Stimulated activated naive CD8-positive, alpha-beta T cell treated with anti-CD3 and anti-CD28 coated beads, Interleukin-15, Interleukin-2, amounts not matched to agents 100 ng/mL and 50 ng/mL, for 24 hours (primary cell): Measurements from ENCODE around the gene TAS1R2.

Experiments
- H3K27ac Mint-ChIP-seq: one replicate; pipeline ENCODE4 v1.8.0; 2021; ENCODE audit warnings: mild to moderate bottlenecking, mixed read lengths
- H3K27me3 Mint-ChIP-seq: one replicate; pipeline ENCODE4 v1.8.0; 2021; ENCODE audit warnings: mixed read lengths
- H3K36me3 Mint-ChIP-seq: one replicate; pipeline ENCODE4 v1.8.0; 2021; ENCODE audit warnings: low read depth, mixed read lengths
- H3K4me1 Mint-ChIP-seq: one replicate; pipeline ENCODE4 v1.8.0; 2021; ENCODE audit warnings: low read depth, mixed read lengths
- H3K4me3 Mint-ChIP-seq: one replicate; pipeline ENCODE4 v1.8.0; 2021; ENCODE audit warnings: mild to moderate bottlenecking, mixed read lengths
- H3K9me3 Mint-ChIP-seq: one replicate; pipeline ENCODE4 v1.8.0; 2021; ENCODE audit warnings: mixed read lengths

TAS1R2 gene

GRCh38 chr1:18809953-18810899 is 49.2 kb downstream of the TAS1R2 start:
- Mint-ChIP-seq H3K4me1 (no peaks in the 10 kb centered on the region), H3K36me3 (no peaks in the 10 kb centered on the region), H3K27ac (no peak overlapping the region), H3K9me3 (no peaks in the 10 kb centered on the region), H3K4me3 (no peak overlapping the region), H3K27me3 (peaks cover 8% of the 10 kb centered on the region)

GRCh38 chr1:18808550-18808949 is 50.9 kb downstream of the TAS1R2 start:
- no peak overlapping the region for H3K27ac Mint-ChIP-seq
- no peak overlapping the region for H3K4me3 Mint-ChIP-seq
- no peaks in the 10 kb centered on the region for H3K4me1 Mint-ChIP-seq
- H3K27me3 Mint-ChIP-seq, result peaks cover 12% of the 10 kb centered on the region
- H3K36me3 Mint-ChIP-seq, result no peaks in the 10 kb centered on the region
- H3K9me3 Mint-ChIP-seq, result no peaks in the 10 kb centered on the region

- Mint-ChIP-seq H3K36me3 (no peaks in the 10 kb centered on the region), H3K4me1 (no peaks in the 10 kb centered on the region), H3K27me3 (peaks cover 10% of the 10 kb centered on the region), H3K27ac (no peak overlapping the region), H3K4me3 (no peak overlapping the region), H3K9me3 (no peaks in the 10 kb centered on the region)
Measured at GRCh38 chr1:18807334-18808063, 52.0 kb downstream of the TAS1R2 start.

GRCh38 chr1:18805925-18806849 is 53.3 kb downstream of the TAS1R2 start:
- Mint-ChIP-seq H3K4me3 (no peak overlapping the region), H3K9me3 (no peaks in the 10 kb centered on the region), H3K4me1 (no peaks in the 10 kb centered on the region), H3K27ac (no peak overlapping the region), H3K27me3 (peaks cover 8% of the 10 kb centered on the region), H3K36me3 (no peaks in the 10 kb centered on the region)

GRCh38 chr1:18805150-18805879 is 54.1 kb downstream of the TAS1R2 start:
- H3K27me3 Mint-ChIP-seq, result peaks cover 8% of the 10 kb centered on the region
- no peaks in the 10 kb centered on the region for H3K9me3 Mint-ChIP-seq
- no peaks in the 10 kb centered on the region for H3K36me3 Mint-ChIP-seq
- H3K27ac Mint-ChIP-seq, result no peak overlapping the region
- H3K4me1 Mint-ChIP-seq, result no peaks in the 10 kb centered on the region
- H3K4me3 Mint-ChIP-seq, result no peak overlapping the region

- H3K4me3 Mint-ChIP-seq, result no peak overlapping the region
- H3K27me3 Mint-ChIP-seq, result peaks cover 8% of the 10 kb centered on the region
- no peaks in the 10 kb centered on the region for H3K9me3 Mint-ChIP-seq
Measured at GRCh38 chr1:18803851-18804250, 55.6 kb downstream of the TAS1R2 start.

GRCh38 chr1:18803151-18803791 is 56.2 kb downstream of the TAS1R2 start:
- Mint-ChIP-seq H3K4me1 (no peaks in the 10 kb centered on the region), H3K9me3 (no peaks in the 10 kb centered on the region), H3K27me3 (peaks cover 7% of the 10 kb centered on the region), H3K27ac (no peak overlapping the region), H3K36me3 (no peaks in the 10 kb centered on the region), H3K4me3 (no peak overlapping the region)

More at GRCh38 chr1:18803851-18804250, 55.6 kb downstream of the TAS1R2 start:
- no peak overlapping the region for H3K27ac Mint-ChIP-seq
- H3K36me3 Mint-ChIP-seq, result no peaks in the 10 kb centered on the region
- no peaks in the 10 kb centered on the region for H3K4me1 Mint-ChIP-seq

- Mint-ChIP-seq H3K27me3 (peaks cover 5% of the 10 kb centered on the region), H3K36me3 (no peaks in the 10 kb centered on the region), H3K4me3 (no peak overlapping the region), H3K9me3 (no peaks in the 10 kb centered on the region), H3K4me1 (no peaks in the 10 kb centered on the region), H3K27ac (no peak overlapping the region)
Measured at GRCh38 chr1:18802231-18802630, 57.2 kb downstream of the TAS1R2 start.

- Mint-ChIP-seq H3K36me3 (no peaks in the 10 kb centered on the region), H3K4me3 (no peak overlapping the region), H3K4me1 (no peaks in the 10 kb centered on the region), H3K9me3 (no peaks in the 10 kb centered on the region), H3K27ac (no peak overlapping the region), H3K27me3 (peaks cover 13% of the 10 kb centered on the region)
Measured at GRCh38 chr1:18800258-18800657, 59.2 kb downstream of the TAS1R2 start.

GRCh38 chr1:18799454-18799853 is 60.0 kb downstream of the TAS1R2 start:
- Mint-ChIP-seq H3K4me1 (no peaks in the 10 kb centered on the region), H3K9me3 (no peaks in the 10 kb centered on the region), H3K27me3 (peaks cover 9% of the 10 kb centered on the region), H3K4me3 (no peak overlapping the region), H3K27ac (no peak overlapping the region), H3K36me3 (no peaks in the 10 kb centered on the region)

- no peaks in the 10 kb centered on the region for H3K4me1 Mint-ChIP-seq
- H3K27me3 Mint-ChIP-seq, result peaks cover 13% of the 10 kb centered on the region
- no peak overlapping the region for H3K27ac Mint-ChIP-seq
- no peaks in the 10 kb centered on the region for H3K36me3 Mint-ChIP-seq
- no peaks in the 10 kb centered on the region for H3K9me3 Mint-ChIP-seq
- H3K4me3 Mint-ChIP-seq, result no peak overlapping the region
Measured at GRCh38 chr1:18798946-18799345, 60.5 kb downstream of the TAS1R2 start.

- Mint-ChIP-seq H3K4me3 (no peak overlapping the region), H3K9me3 (no peaks in the 10 kb centered on the region), H3K4me1 (no peaks in the 10 kb centered on the region), H3K36me3 (no peaks in the 10 kb centered on the region), H3K27me3 (peaks cover 14% of the 10 kb centered on the region), H3K27ac (no peak overlapping the region)
Measured at GRCh38 chr1:18798533-18798932, 60.9 kb downstream of the TAS1R2 start.

- Mint-ChIP-seq H3K4me3 (no peak overlapping the region), H3K4me1 (no peaks in the 10 kb centered on the region), H3K9me3 (no peaks in the 10 kb centered on the region), H3K27me3 (peaks cover 22% of the 10 kb centered on the region), H3K27ac (no peak overlapping the region), H3K36me3 (no peaks in the 10 kb centered on the region)
Measured at GRCh38 chr1:18796950-18797349, 62.5 kb downstream of the TAS1R2 start.
